GM12891 (cell line): ENCODE measurements around the gene CCDC88B.

Source experiments
- POLR2A ChIP-seq: IDR thresholded peaks from 2 replicates; pipeline ENCODE4 v1.6.1; 2011; ENCODE audit warnings: low read depth, low read length, control low read depth
- POLR2AphosphoS5 ChIP-seq: IDR thresholded peaks from 2 replicates; pipeline ENCODE4 v1.6.1; 2011; ENCODE audit warnings: low read depth, low read length, control low read depth

GRCh38 chr11:64338716-64339115, 1.3 kb upstream of the CCDC88B start:
- TF ChIP-seq POLR2AphosphoS5 (no peak), POLR2A (no peak)
